RCC 7860 (cell line): Measurements from ENCODE around the gene EFNB3.
A peak's percentile ranks its signal among the peaks of the same experiment; 100 is the strongest.

ENCODE experiments used
- DNase-seq: peaks from one replicate; pipeline ENCODE4 v3.0.0-alpha.2; 2015; ENCODE audit warnings: low spot score
- FAIRE-seq: peaks from 2 replicates; lab custom pipeline; 2012; peaks lifted over from hg19 to GRCh38; lab: Jason Lieb, UNC

EFNB3 gene, protein sequence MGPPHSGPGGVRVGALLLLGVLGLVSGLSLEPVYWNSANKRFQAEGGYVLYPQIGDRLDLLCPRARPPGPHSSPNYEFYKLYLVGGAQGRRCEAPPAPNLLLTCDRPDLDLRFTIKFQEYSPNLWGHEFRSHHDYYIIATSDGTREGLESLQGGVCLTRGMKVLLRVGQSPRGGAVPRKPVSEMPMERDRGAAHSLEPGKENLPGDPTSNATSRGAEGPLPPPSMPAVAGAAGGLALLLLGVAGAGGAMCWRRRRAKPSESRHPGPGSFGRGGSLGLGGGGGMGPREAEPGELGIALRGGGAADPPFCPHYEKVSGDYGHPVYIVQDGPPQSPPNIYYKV

DNA sequence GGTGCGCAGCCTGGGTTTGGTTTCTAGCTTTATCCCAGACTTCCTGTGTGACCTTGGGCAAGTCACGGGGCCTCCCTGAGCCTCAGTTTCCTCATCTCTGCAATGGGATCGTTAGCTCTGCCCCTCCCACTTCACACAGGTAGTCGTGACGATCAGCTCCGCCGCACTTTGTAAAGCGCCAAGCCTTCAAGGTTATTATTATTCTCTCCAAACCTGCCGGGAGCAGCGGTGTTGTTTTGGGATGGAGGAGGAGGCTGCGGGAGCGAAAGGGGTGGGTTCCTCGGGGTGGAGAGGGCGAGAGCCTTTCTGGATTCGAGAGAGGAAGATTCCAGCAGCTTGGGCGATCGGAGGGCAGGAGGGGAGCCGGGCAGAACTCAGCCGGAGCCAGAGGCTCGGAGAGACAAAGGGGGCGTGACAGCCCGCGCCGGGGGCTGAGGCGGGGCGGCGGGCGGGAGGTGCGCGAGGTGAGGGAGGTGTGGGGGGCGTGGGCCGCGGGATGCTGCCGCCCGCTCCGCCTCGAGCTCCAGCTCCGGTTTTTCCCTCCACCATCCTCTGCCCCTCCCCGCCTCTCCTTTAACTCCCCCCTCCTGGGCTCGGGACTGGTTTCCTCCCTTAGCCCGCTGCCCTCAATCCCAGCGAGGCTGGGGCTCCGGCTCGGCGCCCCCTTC, at the start of gene EFNB3:
Gene EFNB3, plus strand, starts transcription at position 602 of the 668 bp plus-strand sequence. CDS start 397 bp downstream, outside the sequence.
- FAIRE-seq (no peak), DNase-seq (no peak)

DNA sequence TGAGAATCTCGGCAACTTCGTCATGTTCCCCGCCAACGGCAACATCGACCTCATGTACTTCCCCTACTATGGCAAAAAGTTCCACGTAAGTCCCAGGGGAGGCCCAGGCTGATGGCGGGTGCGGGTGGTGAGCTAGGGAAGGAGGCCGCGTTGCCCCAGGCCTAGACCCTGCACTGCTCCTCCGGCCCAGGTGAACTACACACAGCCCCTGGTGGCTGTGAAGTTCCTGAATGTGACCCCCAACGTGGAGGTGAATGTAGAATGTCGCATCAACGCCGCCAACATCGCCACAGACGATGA, 49.5 kb upstream of the EFNB3 start:
- no peak for DNase-seq
- no peak for FAIRE-seq

DNA sequence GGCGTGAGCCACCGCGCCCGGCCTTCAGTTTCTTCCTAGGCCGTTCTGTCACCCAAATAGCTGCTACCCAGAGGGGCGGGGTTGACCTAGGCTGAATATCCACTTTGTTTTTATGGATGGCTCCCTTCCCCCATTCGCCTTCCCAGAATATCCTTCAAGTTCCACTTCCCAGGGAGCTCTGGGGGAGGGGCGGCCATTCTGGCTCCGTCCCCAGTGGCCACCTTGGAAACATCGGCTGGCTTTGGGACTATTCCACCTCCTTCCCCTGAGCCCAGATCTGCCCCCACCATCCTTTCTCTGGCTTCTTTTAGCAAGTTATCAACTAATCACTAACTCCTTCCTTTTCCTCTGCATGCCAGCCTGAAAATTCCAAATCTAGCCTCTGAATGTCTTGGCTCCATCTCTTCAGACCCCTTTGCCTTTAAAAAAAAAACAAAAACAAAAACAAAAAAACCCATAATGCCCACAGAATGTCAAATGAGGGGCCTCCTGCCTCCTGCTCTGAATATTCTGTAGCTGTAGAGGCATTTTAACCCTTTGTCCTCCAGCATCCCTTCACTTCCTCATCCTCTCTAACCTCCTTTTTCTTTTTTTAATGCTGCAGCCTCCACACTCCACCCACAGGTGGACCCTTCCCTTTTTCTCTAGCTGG, 47.9 kb upstream of the EFNB3 start:
- no peak for DNase-seq
- no peak for FAIRE-seq

DNA sequence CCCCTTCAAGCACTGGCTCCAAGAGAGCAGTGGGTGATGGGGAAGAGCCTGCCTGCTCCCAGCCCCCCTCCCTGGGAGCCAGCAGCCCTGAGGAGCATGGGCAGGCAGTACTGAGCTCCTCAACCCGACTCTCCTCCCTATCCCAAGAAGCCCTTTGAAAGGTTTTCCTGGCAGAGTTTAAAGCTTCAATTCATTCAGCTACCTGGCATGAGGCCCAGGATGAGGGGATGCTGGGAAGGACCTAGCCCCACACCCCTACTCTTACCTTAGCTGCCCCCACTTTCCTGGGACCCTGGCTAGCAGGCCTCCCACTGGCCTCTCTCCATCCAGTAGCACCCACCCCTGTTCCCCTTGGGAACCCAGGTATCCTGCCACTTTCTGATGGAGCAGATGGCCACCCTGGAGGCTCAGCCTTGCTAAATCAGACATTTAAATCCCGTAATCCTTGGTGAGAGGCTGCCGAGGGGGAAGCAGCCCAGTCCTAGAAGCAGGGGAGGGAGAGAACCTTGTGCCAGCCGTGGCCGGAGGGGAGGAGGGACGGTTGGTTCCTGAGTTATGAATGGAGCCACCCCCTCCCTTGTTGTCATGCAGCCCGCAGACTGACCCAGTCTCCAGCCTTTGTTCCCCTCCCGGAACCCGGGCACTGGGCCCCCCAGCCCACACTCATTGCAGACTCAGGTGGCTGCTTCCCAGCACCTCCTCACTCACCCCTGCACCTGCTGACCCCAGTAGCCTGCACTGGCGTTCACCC, 37.2 kb upstream of the EFNB3 start:
- DNase-seq (no peak), FAIRE-seq (no peak)

DNA sequence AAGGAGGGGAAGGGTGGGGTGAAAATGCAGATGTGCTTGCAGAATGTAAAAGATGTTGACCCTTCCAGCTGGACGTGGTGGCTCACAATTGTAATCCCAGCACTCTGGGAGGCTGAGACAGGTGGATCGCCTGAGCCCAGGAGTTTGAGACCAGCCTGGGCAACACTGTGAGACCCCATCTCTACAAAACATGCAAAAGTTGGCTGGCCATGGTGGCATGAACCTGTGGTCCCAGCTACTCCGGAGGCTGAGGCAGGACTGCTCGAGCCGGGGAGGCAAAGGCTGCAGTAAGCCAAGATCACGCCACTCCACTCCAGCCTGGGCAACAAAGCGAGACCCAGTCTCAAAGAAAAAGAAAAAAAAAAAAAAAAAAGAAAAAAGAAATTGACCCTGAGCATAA, 36.5 kb upstream of the EFNB3 start:
- DNase-seq (no peak), FAIRE-seq (no peak)

DNA sequence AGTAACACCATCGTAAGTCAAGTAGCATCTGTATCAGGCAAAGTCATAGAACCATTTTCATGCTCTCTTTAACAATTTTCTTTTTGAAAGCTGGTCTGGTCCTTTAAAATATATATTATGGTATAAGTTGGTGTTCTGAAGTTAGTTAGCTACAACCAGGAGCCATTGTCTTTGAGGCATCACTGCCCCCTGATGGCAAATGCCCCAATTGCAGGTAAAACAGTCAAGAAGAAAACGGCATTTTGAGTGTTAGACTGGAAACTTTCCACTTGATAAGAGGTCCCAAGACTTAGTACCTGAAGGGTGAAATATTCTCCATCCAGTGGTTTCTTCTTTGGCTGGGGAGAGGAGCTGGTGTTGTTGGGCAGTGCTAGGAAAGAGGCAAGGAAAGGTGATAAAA, 31.8 kb upstream of the EFNB3 start:
- FAIRE-seq, result no peak
- peak; percentile 9 for DNase-seq

DNA sequence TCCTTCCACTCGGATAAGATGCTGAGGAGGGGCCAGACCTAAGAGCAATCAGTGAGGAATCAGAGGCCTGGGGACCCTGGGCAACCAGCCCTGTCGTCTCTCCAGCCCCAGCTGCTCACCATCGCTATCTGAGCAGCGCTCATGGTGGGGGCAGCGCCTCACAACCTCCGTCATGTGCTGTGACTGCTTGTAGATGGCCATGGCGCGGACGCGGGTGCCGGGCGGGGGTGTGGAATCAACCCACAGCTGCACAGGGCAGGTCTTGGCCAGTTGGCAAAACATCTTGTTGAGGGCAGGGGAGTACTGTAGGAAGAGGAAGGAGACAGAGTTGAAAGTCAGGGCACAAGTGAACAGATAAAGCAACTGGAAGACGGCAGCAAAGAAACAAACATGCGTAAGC, 30.1 kb upstream of the EFNB3 start:
- FAIRE-seq, result no peak
- DNase-seq, result no peak

DNA sequence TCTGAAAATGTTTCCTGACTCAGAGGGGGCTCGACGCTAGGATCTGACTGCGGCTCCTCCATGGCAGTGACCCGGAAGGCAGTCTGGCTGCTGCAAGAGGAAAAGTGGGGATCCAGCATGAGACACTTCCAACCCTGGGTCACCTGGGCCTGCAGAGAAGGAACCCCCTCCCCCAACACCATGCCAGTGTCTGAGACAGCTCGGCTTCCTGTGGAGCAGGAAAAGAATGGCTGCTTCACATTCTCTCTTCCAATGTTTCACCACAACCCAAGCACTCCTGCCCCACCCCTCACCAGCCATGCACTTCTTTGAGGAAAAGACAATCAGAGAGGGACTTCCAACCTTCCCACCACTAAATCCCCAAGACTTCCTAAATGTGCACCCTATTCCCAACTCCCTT, 28.5 kb upstream of the EFNB3 start:
- FAIRE-seq (no peak), DNase-seq (no peak)

DNA sequence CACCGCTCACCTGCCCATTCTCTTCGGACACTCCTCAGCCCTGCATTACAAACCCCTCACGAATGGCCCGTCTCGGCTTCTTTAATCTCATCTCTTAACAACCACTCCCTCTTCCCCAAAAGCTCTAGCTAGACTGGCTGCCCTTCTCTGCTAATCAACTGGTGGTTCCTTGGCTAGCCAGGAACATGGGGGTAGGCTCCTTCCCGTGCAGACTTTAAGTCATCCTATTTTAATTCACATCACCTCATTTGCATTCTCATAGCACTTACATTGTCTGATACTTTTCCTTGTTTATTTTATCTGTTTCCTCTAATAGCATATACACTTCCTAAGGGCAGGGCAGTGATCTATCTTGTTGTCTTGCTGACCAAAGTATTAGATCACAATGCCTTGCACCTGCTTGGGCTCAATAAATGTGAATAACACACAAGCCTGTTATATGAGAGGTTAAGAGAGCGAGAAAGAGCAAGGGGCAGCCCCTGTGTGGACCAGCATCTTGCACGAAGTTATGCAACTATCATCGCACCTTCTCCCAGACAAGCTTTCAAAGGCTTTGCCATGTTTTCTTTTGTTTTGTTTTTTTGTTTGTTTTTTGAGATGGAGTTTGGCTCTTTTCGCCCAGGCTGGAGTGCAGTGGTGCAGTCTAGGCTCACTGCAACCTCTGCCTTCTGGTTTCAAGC, 27.5 kb upstream of the EFNB3 start:
- FAIRE-seq (no peak), DNase-seq (no peak)

DNA sequence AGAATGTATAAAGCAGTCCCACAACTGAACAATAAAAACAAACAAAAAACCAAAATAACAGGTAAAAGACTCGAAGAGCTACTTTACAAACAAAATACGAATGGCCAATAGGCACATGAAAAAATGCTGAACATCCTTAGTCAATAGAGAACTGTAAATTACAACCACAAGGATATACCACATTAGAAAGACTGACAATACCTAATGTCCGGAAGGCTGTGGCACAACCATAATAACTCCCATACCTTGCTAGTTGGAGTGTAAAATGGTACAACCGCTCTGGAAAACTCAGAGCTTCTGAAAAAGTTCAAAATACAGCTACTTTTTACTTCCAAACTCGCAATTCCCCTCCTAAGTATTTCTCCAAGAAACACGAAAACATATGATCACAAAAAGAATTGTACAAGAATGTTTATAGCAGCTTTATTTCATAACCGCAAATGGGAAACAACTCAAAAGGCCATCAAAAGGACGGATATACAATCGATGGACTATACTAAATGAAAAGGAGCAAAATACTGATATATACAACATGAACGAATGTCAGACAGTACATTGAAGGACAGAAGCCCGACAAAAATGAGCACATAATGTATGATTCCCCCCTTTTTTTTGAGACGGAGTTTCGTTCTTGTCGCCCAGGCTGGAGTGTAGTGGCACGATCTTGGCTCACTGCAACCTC, 20.0 kb upstream of the EFNB3 start:
- no peak for FAIRE-seq
- no peak for DNase-seq

DNA sequence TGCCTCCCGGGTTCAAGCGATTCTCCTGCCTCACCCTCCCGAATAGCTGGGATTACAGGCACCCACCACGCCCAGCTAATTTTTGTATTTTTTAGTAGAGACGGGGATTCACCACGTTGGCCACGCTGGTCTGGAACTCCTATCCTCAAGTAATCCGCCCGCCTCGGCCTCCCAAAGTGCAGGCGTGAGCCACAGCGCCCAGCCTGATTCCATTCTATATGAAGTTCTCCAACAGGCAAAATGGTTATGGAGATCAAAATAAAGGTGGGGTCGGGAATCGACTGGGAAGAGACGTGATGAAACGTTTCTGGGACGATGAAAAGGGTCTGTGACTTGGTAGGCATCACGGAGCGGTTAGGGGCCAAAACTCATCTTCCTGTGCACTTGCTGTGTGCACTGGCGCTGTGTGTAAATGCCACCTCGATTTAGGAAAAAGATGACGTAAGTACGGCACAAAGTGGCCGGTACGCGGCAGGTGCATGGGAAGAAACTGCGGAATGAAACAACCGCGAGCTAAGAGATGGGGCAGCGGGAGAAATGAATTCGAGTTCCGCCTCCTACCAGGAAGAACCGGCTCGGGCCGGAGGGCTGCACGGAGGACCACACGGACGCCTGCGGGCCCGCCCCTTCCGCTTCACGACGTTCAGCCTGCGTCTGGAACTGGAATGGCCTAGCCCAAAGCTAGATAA, 19.3 kb upstream of the EFNB3 start:
- DNase-seq, result peak; percentile 82
- peak; percentile 41 for FAIRE-seq

DNA sequence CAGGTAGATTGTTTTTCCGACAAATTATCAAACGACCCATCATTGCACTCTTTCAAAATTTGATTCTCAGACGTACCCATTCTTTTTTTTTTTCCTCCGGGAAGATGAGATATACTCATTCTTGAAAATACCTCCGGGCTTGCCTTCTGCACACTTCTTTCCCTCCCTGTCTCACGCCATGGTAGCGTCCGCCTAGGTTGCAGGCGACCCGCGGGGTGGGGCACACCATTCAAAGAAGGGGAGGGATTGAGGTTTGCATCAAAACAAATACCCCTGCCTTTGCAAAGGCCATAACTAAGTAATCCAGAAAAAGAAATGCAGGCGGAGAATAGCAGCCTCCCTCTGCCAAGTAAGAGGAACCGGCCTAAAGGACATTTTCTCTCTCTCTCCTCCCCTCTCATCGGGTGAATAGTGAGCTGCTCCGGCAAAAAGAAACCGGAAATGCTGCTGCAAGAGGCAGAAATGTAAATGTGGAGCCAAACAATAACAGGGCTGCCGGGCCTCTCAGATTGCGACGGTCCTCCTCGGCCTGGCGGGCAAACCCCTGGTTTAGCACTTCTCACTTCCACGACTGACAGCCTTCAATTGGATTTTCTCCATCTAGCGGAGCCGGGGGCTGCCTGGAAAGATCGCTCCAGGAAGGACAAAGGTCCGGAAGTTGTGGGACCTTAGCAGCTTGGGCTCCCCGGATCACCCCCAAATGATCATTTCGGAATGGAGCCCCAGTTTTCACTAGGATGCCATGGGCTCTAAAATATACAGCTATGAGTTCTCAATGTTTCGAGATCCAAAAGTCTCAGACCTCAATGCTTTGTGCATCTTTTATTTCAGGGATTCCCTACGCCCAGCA, 18.6 kb upstream of the EFNB3 start:
- no peak for FAIRE-seq
- DNase-seq, result peak; percentile 63

DNA sequence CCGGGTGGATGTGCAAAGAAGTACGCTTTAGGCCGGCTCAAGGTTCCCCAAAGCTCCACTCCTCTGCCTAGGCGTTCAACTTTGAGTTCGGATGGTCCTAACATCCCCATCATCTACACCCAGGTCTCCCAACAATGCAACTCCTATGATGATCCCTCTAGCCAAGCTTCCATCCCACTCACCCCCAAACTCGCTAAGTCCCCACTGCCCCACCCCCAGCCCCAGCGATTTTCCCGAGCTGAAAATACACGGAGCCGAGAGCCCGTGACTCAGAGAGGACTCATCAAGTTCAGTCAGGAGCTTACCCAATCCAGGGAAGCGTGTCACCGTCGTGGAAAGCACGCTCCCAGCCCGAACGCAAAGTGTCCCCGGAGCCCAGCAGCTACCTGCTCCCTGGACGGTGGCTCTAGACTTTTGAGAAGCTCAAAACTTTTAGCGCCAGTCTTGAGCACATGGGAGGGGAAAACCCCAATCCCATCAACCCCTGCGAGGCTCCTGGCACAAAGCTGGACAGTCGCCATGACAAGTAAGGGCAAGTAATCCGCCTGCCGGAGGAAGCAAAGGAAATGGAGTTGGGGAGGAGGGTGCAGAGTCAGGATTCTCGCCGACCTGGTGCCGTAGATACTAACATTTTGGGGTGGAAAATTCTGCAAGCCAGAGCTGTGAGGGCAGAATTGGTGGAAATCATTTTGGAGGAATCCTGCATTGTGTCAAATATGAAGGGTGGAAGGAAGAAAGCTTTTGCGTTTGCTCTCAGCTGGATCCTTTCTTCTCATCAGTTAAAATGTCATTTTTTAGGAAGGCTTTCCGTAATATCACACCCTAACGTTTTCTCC, 17.7 kb upstream of the EFNB3 start, which contains the start of gene TP53:
Gene TP53, minus strand, starts transcription at position 419 of the 836 bp plus-strand sequence. CDS start 10,896 bp downstream, outside the sequence.
- DNase-seq (peak; percentile 82), FAIRE-seq (peak; percentile 26)

DNA sequence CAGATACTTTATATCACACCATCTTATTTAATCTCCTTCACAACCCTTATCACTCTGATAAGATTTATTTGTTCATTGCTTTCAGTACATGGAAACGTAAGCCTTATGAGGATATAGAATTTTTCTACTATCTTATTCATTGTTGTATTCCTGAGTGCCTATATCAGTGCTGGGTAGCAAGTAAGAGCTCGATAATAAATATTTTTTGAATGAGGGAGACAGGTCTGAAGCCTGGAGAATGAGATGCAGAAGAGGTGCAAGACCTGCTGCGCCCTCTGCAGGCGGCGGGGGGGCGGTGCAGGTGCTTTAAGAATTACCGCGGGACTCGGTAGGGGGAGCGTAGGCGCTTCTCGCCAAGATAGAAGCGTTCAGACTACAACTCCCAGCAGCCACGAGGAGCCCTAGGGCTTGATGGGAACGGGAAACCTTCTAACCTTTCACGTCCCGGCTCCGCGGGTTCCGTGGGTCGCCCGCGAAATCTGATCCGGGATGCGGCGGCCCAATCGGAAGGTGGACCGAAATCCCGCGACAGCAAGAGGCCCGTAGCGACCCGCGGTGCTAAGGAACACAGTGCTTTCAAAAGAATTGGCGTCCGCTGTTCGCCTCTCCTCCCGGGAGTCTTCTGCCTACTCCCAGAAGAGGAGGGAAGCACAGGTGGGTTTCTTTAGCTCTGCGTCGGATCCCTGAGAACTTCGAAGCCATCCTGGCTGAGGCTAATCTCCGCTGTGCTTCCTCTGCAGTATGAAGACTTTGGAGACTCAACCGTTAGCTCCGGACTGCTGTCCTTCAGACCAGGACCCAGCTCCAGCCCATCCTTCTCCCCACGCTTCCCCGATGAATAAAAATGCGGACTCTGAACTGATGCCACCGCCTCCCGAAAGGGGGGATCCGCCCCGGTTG, 16.8 kb upstream of the EFNB3 start, which contains the start of gene WRAP53:
Gene WRAP53, plus strand, starts transcription at position 570 of the 900 bp plus-strand sequence. Its CDS starts 172 bp downstream, at position 742.
- FAIRE-seq (peak; percentile 85), DNase-seq (peak; percentile 96)

DNA sequence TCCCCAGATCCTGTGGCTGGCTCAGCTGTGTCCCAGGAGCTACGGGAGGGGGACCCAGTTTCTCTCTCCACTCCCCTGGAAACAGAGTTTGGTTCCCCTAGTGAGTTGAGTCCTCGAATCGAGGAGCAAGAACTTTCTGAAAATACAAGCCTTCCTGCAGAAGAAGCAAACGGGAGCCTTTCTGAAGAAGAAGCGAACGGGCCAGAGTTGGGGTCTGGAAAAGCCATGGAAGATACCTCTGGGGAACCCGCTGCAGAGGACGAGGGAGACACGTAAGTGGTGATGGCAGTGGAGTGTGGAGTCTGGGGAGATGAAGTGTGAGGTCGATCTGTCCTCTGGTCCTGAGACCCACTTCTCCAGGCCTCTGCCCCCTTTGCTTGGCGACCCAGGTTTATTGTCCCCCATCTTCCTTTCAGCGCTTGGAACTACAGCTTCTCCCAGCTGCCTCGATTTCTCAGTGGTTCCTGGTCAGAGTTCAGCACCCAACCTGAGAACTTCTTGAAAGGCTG, 16.1 kb upstream of the EFNB3 start:
- FAIRE-seq, result no peak
- DNase-seq, result no peak

DNA sequence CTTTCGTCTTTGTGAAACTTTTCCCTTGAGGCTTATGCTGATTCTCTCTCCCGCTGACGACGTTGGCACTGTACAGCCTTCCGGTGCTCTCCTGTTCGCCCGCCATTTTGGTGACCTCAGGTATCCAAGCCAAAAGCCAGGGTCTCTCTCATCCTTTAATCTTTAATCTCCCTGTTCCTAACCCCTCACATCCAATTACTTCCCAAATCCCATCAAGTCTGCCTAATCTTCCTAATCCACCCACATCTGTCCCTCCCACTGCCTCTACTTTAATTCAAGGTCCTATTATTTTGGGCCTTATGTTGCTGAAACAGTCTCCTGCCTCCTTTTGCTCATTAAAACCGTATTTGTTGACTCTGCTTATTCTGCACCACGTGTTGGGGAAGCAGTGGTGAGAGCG, 9.4 kb upstream of the EFNB3 start:
- DNase-seq (no peak), FAIRE-seq (no peak)
